ENCODE data around the gene TBX6. TPM values are rescaled to one million over a fixed set of nuclear protein-coding genes. Genes with fewer than 3 reads are reported as not detected.

TBX6 gene
- total RNA-seq, 1 donor from 2014 or later, result 2.1 TPM

DNA sequence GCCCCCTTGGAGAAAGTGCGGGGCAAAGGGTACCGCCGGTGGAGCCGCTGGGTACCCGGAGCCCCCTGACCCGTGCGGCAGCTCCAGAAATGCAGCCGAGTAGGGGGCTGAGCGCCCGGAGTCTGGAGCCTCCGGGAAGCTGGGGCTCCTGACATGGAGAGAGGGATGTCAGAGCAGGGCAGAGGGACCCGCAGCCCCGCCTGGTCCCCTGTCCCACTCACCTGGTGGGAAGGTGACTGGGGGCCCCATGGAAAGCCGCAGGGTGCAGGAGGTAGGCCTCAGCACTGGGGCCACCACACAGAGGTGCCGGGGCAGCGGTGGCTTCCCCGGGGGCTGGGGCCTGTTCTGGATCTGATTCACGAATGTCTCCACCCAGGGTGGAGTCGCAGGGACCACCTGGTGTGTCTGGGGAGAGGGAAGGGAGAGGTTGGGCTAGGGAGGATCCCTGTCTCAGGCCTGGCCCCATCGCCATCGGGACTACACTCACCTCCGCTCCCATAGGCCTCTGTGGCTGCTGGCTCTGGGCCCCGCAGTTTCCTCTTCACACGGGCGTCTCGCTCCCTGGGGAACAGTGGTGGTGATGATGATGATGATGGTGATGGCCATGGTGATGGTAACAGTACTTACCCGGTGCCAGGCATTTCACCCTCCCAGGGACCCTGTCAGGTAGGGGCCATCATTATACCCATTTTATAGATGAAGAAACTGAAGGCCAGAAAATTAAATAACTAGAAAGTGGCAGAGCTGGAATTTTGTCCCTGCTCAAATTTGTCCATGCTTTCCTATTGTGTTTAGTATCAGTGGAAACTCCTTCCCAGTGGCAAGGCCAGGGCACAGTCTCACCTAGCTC is 5.2 kb downstream of the TBX6 start:
- intact Hi-C loops (cut with micrococcal nuclease), result no loop called here
- Mint-ChIP-seq H3K27ac (no peak overlapping the region), H3K4me3 (no peak overlapping the region), H3K27me3 (no peaks in the 10 kb centered on the region), H3K9me3 (no peaks in the 10 kb centered on the region), H3K36me3 (ENCODE audit: low read depth) (peaks cover 42% of the 10 kb centered on the region), H3K4me1 (peaks cover 15% of the 10 kb centered on the region)
- no peak for DNase-seq

DNA sequence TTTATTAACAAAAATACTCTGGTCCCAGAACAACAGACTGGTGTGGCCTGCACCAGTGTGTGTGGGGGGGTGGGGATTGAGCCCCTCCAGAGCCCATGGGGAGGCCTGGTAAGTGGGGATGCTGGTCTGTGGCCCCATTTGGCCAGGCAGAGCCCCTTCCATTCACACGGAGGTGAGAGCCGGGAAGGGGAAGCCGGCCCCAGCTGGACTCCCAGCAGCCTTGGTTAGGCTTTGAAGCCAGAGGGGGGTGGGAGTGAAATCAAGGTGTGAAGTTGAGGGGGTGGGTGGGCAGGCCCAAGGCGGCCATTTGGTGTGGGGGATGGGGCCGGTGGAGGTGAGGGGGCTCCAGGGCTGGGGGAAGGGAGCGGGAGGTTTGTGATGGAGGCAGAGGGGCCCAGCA is 5.9 kb downstream of the TBX6 start:
- Mint-ChIP-seq H3K36me3 (ENCODE audit: low read depth) (peaks cover 46% of the 10 kb centered on the region), H3K27me3 (no peaks in the 10 kb centered on the region), H3K27ac (no peak overlapping the region), H3K4me1 (peaks cover 15% of the 10 kb centered on the region), H3K4me3 (no peak overlapping the region), H3K9me3 (no peaks in the 10 kb centered on the region)
- intact Hi-C loops (cut with micrococcal nuclease), result no loop called here
- no peak for DNase-seq

DNA sequence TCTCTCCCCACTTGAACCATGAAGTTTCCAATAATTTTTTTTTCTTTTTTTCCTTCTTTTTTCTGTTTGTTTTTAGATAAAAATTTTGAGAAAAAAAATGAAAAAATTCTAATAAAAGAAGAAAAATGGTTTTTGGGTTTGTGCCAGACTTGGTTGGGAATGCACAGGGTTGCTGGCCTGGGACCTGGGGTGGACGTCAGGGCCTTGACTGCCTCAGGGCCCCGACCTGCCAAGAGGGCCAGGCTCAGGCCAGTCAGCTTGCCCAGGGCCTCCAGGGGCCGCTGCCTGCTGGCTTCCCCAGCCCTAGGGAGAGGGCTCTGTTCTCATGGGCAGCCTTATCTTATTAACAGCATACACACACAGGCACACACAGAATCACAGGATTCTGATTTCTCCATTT is 6.5 kb downstream of the TBX6 start:
- Mint-ChIP-seq H3K4me3 (no peak overlapping the region), H3K9me3 (no peaks in the 10 kb centered on the region), H3K36me3 (ENCODE audit: low read depth) (peaks cover 48% of the 10 kb centered on the region), H3K27me3 (no peaks in the 10 kb centered on the region), H3K27ac (no peak overlapping the region), H3K4me1 (peaks cover 10% of the 10 kb centered on the region)
- no peak for DNase-seq
- intact Hi-C loops (cut with micrococcal nuclease), result no loop called here

- intact Hi-C loops (cut with micrococcal nuclease), result no loop called here
- H3K27ac Mint-ChIP-seq, result no peak overlapping the region
- no peaks in the 10 kb centered on the region for H3K9me3 Mint-ChIP-seq
- peaks cover 49% of the 10 kb centered on the region for H3K36me3 Mint-ChIP-seq (ENCODE audit: low read depth)
- DNase-seq, result no peak
- no peaks in the 10 kb centered on the region for H3K27me3 Mint-ChIP-seq
- H3K4me3 Mint-ChIP-seq, result no peak overlapping the region
- peaks cover 6% of the 10 kb centered on the region for H3K4me1 Mint-ChIP-seq
Observed at GRCh38 chr16:30084816-30085159, 6.9 kb downstream of the TBX6 start.

DNA sequence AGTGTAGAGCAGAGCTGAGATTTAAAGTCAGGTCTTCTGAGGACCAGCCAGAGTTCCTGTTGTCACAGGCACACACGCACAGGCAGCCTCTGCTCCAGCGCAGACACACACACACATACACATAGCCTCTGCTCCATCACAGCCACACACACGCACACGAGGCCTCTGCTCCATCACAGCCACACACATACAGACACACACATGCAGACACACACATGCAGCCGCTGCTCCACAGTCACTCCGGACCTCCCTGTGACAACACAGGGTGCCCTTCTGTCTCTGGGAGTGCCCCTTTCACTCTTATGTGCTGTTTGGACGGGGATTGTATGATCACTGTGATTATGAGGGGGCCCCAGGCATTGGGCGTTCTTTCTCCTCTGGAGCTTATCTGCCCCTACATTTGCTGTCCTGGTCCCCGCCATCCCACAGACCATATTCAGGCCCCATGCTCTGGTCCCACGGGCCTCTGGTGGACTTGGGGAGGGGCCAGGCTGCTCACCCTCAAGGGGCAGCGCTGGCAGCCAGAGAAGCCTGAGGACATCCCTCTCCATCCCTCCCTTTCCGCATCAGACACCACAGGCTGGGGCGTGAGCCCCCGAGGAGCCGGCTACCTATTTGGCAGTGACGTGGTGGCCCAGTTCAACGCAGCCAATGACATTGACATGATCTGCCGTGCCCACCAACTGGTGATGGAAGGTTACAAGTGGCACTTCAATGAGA is 7.5 kb downstream of the TBX6 start:
- Mint-ChIP-seq H3K27ac (no peak overlapping the region), H3K4me3 (no peak overlapping the region), H3K27me3 (no peaks in the 10 kb centered on the region), H3K9me3 (no peaks in the 10 kb centered on the region), H3K4me1 (peaks cover 2% of the 10 kb centered on the region), H3K36me3 (ENCODE audit: low read depth) (peaks cover 55% of the 10 kb centered on the region)
- DNase-seq, result no peak
- intact Hi-C loops (cut with micrococcal nuclease), result no loop called here

- H3K9me3 Mint-ChIP-seq, result no peaks in the 10 kb centered on the region
- peaks cover 60% of the 10 kb centered on the region for H3K36me3 Mint-ChIP-seq (ENCODE audit: low read depth)
- DNase-seq, result no peak
- H3K4me3 Mint-ChIP-seq, result no peak overlapping the region
- H3K27ac Mint-ChIP-seq, result no peak overlapping the region
- no peaks in the 10 kb centered on the region for H3K27me3 Mint-ChIP-seq
- peaks cover 2% of the 10 kb centered on the region for H3K4me1 Mint-ChIP-seq
- intact Hi-C loops (cut with micrococcal nuclease), result no loop called here
Observed at GRCh38 chr16:30083216-30084055, 8.3 kb downstream of the TBX6 start.

DNA sequence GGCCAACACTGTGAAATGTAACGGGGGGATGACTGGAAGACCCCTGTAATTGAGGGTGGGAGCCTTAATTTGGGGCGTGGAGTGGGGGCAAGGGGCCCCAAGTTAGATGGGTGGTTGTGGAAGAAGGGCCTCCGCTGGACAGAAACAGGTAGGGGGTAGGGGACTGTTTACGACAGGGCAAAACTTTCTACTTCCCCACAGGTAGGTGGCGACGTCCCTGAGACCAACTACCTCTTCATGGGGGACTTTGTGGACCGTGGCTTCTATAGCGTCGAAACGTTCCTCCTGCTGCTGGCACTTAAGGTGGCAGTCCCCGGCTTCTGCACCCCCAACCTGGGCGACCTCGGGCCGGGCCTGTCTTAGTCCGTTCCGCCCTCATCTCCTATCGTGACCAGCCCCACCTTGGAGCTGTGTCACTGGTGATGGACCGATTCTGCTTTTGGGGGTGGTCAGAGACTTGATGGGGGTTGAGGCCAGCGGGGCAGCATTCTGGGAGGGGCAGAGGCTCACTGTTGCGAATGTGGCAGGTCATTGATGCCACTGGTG is 9.1 kb downstream of the TBX6 start:
- no peak overlapping the region for H3K27ac Mint-ChIP-seq
- H3K9me3 Mint-ChIP-seq, result no peaks in the 10 kb centered on the region
- H3K27me3 Mint-ChIP-seq, result no peaks in the 10 kb centered on the region
- no peak overlapping the region for H3K4me3 Mint-ChIP-seq
- peaks cover 65% of the 10 kb centered on the region for H3K36me3 Mint-ChIP-seq (ENCODE audit: low read depth)
- intact Hi-C loops (cut with micrococcal nuclease), result no loop called here
- DNase-seq, result no peak
- H3K4me1 Mint-ChIP-seq, result peaks cover 8% of the 10 kb centered on the region

- H3K4me1 Mint-ChIP-seq, result peaks cover 26% of the 10 kb centered on the region
- peaks cover 65% of the 10 kb centered on the region for H3K36me3 Mint-ChIP-seq (ENCODE audit: low read depth)
- intact Hi-C loops (cut with micrococcal nuclease), result no loop called here
- DNase-seq, result no peak
- H3K4me3 Mint-ChIP-seq, result no peak overlapping the region
- no peak overlapping the region for H3K27ac Mint-ChIP-seq
- no peaks in the 10 kb centered on the region for H3K9me3 Mint-ChIP-seq
- H3K27me3 Mint-ChIP-seq, result no peaks in the 10 kb centered on the region
Observed at GRCh38 chr16:30079480-30079879, 12.2 kb downstream of the TBX6 start.

DNA sequence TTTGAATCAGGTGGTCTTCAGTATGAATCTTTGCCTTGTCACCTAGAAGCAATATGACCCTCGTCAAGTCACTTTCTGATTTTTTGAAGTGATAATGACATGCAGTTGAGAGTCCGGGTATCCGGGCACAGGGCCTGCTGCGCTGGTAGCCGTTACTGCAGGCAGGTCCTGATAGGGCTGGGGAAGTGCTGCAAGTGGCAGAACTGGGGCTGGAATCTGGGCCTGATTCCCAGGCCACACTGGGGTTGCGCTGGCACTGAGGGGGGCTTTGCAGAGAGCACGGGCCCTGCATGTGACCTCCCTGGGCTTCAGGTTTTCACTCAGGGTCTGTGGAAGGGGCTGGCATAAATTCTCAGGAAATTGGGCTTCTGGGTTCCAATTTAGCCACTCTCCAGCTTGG is 13.0 kb downstream of the TBX6 start:
- no peak for DNase-seq
- H3K4me3 Mint-ChIP-seq, result no peak overlapping the region
- no peak overlapping the region for H3K27ac Mint-ChIP-seq
- intact Hi-C loops (cut with micrococcal nuclease), result no loop called here
- peaks cover 60% of the 10 kb centered on the region for H3K36me3 Mint-ChIP-seq (ENCODE audit: low read depth)
- H3K27me3 Mint-ChIP-seq, result no peaks in the 10 kb centered on the region
- H3K4me1 Mint-ChIP-seq, result peaks cover 26% of the 10 kb centered on the region
- H3K9me3 Mint-ChIP-seq, result no peaks in the 10 kb centered on the region

GRCh38 chr16:30077656-30078055 is 14.1 kb downstream of the TBX6 start:
- intact Hi-C loops (cut with micrococcal nuclease), result no loop called here
- Mint-ChIP-seq H3K9me3 (no peaks in the 10 kb centered on the region), H3K27me3 (no peaks in the 10 kb centered on the region), H3K4me1 (peaks cover 24% of the 10 kb centered on the region), H3K36me3 (ENCODE audit: low read depth) (peaks cover 54% of the 10 kb centered on the region), H3K27ac (peak overlapping the region; percentile 25), H3K4me3 (peak overlapping the region; percentile 91)
- no peak for DNase-seq

- no peaks in the 10 kb centered on the region for H3K27me3 Mint-ChIP-seq
- peak overlapping the region; percentile 77 for H3K27ac Mint-ChIP-seq
- peaks cover 28% of the 10 kb centered on the region for H3K4me1 Mint-ChIP-seq
- intact Hi-C loops (cut with micrococcal nuclease), result no loop called here
- DNase-seq, result peak; percentile 76
- peaks cover 55% of the 10 kb centered on the region for H3K36me3 Mint-ChIP-seq (ENCODE audit: low read depth)
- H3K4me3 Mint-ChIP-seq, result peak overlapping the region; percentile 91
- no peaks in the 10 kb centered on the region for H3K9me3 Mint-ChIP-seq
Observed at GRCh38 chr16:30076276-30076791, 15.4 kb downstream of the TBX6 start.

- Mint-ChIP-seq H3K27ac (peak within 1 kb of the TSS; percentile 89), H3K36me3 (ENCODE audit: low read depth) (peaks cover 56% of the 10 kb centered on the region), H3K9me3 (no peaks in the 10 kb centered on the region), H3K4me3 (peak within 1 kb of the TSS; percentile 91), H3K4me1 (peaks cover 28% of the 10 kb centered on the region), H3K27me3 (no peaks in the 10 kb centered on the region)
- peak; percentile 98 for DNase-seq
- intact Hi-C loops (cut with micrococcal nuclease), result loop anchor here (1.0 kb wide), 2 partner anchors 10 to 17 kb away; partner anchors contain the start of gene ALDOA
Observed at GRCh38 chr16:30075503-30076275, 16.0 kb downstream of the TBX6 start, which contains the start of gene PPP4C. PPP4C (plus strand) TSS chr16:30075994; CDS start chr16:30076378, 384 bp downstream.

DNA sequence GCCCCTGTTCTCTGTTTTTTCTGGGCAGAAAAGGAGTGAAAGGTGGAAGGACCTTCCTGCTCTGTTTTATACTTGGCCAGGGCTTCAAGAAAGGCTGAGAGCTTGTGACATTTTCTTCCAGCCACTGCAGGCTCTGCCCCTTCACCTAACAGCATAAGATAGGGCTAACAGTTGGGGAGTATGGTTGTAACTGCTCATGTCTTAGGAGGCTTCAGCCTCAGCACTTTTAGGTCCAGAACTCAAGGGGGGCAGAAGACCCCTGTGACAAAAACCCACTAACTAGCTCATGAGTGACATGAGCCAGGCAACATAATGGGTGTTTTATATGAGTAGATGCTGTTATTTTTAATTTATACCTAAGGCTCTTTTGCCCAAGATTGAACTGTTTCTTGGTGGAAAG is 21.2 kb downstream of the TBX6 start:
- Mint-ChIP-seq H3K4me1 (peaks cover 42% of the 10 kb centered on the region), H3K27me3 (no peaks in the 10 kb centered on the region), H3K36me3 (ENCODE audit: low read depth) (peaks cover 67% of the 10 kb centered on the region), H3K27ac (peak overlapping the region; percentile 17), H3K9me3 (no peaks in the 10 kb centered on the region), H3K4me3 (peak overlapping the region; percentile 35)
- no peak for DNase-seq
- intact Hi-C loops (cut with micrococcal nuclease), result no loop called here

Measured in activated CD4-positive, alpha-beta T cell treated with anti-CD3 and anti-CD28 coated beads, Interleukin-2, amount 10 ng/mL, durations not matched to agents 24 days and 14 days (primary cell).